ENCODE data around the gene CLDND1. TPM values are rescaled to one million over a fixed set of nuclear protein-coding genes. Genes with fewer than 3 reads are reported as not detected.
A peak's percentile ranks its signal among the peaks of the same experiment; 100 is the strongest.
"Not testable (repeated sequence)": the region's sequence is repeated elsewhere in the genome, so short reads cannot be mapped to it uniquely, and the experiment has no call there.

Gene CLDND1
- total RNA-seq = 100 to 1,000 TPM; 673 to 683 TPM

DNA sequence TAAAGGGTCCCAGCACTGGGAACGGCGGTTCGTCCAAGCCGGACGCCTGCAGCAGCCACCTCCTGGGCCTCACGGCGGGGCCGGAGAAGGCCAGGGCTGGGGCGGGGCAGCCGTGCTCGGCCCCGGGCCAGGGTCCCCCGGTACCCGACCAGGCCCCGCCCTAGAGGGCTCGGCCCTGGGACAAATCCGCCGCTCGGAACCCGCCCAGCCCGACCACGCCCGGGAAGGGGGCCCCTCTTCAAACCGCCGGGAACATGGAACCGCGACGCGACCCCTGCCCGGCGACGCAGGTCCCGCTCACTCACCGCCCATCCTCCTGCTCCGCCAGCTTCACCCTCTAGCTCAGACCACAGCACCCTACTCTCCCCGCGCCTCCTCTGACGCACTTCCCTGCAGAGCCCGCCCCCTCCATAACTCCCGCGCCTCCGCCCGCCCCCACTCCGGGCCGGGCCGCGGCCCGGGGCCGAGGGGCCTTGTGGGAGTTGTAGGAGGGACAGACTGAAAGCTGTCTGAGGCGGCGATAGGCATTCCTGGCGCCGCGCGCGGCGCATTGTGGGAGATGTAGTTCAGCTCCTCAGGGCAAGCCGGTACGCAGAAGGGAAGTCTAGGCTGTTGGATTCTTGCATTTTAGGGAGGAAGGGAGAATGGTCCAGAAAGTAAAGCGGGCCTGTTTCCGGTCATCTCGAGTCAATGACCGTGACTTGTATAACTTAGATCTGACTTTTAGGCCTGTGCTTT, at the start of gene CLDND1:
Gene CLDND1 (minus strand): TSS at position 359 of the 738 bp plus-strand sequence. CDS start 1,478 bp downstream, outside the sequence.
- POLR2A ChIA-PET = interaction anchor here (0.7 to 13.8 kb wide), 14 partner anchors 8 to 1879 kb away, joined by 3 to 372 read pairs (median 10); partner anchors contain the start of genes CPOX, GPR15 and LNP1
- peak; percentile 98 for DNase-seq
- H3K27me3 Mint-ChIP-seq = no peaks in the 10 kb centered on the region
- H3K4me1 Mint-ChIP-seq = peaks cover 73% of the 10 kb centered on the region
- peak within 1 kb of the TSS; percentile 92 for H3K27ac Mint-ChIP-seq
- H3K4me3 Mint-ChIP-seq = peak within 1 kb of the TSS; percentile 98
- H3K36me3 Mint-ChIP-seq (ENCODE audit: low read depth) = peaks cover 83% of the 10 kb centered on the region
- peaks cover 9% of the 10 kb centered on the region for H3K9me3 Mint-ChIP-seq
- CTCF ChIA-PET = interaction anchor here (0.6 to 5.4 kb wide), 9 partner anchors 10 to 485 kb away, joined by 3 to 38 read pairs (median 9); partner anchors contain the start of genes CPOX and GPR15

DNA sequence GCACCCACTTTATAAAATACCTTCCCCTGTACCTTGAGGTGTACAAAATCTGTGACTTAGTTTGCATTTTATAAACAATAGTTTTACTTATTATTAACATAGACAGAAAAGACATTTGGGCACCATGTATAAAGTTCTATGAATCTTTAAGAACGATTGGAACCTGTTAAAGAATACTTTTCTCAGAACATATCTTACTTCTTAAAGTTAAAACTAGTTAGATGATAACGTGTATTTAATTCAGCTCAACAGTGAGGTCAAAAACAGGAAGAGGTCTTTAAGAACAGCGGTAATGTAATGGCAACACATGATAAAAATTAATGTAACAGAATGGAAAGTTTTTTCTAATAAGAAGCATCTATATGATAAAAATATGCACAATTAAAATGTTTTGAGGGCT, 45.7 kb upstream of the CLDND1 start:
- no peak for DNase-seq
- peak overlapping the region; percentile 91 for H3K27ac Mint-ChIP-seq
- H3K4me3 Mint-ChIP-seq = no peak overlapping the region
- peaks cover 25% of the 10 kb centered on the region for H3K36me3 Mint-ChIP-seq (ENCODE audit: low read depth)
- ChIA-PET CTCF (interaction anchor here (0.6 to 2.3 kb wide), 2 partner anchors 12 to 21 kb away, joined by 3 to 8 read pairs; no protein-coding TSS in a partner anchor), POLR2A (interaction anchor here (1.1 to 24.3 kb wide), 5 partner anchors 15 to 47 kb away, joined by 7 to 931 read pairs (median 169); partner anchors contain the start of genes CLDND1, CPOX and GPR15)
- H3K4me1 Mint-ChIP-seq = peaks cover 79% of the 10 kb centered on the region
- no peaks in the 10 kb centered on the region for H3K27me3 Mint-ChIP-seq
- peaks cover 4% of the 10 kb centered on the region for H3K9me3 Mint-ChIP-seq

DNA sequence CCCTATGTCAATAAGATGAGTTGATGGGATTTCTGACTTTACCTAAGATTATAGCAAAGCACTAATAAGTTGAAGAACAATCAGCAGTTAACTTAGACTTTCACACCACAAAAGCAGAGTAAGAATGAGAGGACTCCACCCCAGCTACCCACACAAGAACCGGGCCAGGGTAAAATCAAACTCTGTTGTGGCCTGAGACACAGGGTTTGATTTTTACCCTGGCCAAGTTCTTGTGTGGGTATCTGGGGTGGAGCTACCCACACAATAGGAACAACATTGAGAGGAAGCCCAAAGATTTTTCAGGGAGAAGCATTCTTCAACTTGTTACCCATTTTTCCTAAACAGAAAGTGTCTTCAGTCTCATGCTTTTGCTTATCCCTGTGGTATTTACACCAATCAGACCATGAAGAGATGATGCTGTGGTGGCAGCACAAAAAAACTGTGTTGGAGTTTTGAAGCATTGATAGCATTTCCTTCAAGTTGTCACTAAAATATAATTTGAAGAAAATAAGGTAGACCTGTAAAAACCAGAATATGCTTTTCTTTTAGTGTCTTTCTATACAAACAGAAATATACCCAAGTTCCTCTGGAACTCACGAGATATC, 45.1 kb upstream of the CLDND1 start:
- Mint-ChIP-seq H3K4me3 (peak overlapping the region; percentile 42), H3K27ac (peak overlapping the region; percentile 91), H3K36me3 (ENCODE audit: low read depth) (peaks cover 24% of the 10 kb centered on the region), H3K9me3 (peaks cover 4% of the 10 kb centered on the region), H3K27me3 (no peaks in the 10 kb centered on the region), H3K4me1 (peaks cover 79% of the 10 kb centered on the region)
- CTCF ChIA-PET = interaction anchor here (0.6 to 2.3 kb wide), 2 partner anchors 11 to 529 kb away, joined by 3 to 8 read pairs; no protein-coding TSS in a partner anchor
- peak; percentile 59 for DNase-seq
- POLR2A ChIA-PET = interaction anchor here (1.1 to 24.3 kb wide), 7 partner anchors 14 to 53 kb away, joined by 5 to 931 read pairs (median 62); partner anchors contain the start of genes CLDND1, CPOX and GPR15

DNA sequence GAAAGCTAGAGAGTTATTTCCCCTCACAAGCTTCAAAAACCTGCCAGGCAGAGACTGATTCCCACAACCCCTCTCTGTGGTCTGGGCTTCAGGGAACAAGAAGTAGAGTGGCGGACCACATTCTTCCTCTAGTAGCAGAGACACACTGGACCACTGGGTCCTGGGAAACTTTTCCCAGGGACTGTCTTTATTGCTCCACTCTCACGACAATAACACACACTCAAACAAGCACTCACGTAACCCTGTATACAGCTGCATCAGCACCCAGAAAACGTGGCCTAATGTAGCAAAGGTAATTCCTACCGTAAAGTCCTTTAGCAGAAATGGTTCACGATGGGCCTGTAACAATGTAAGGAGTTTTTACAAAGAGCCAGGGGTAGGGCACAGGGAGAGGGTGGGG, 43.1 kb upstream of the CLDND1 start:
- CTCF ChIA-PET = interaction anchor here (0.7 to 3.5 kb wide), 6 partner anchors 10 to 527 kb away, joined by 3 to 17 read pairs (median 4); partner anchors contain the start of gene GPR15
- H3K27me3 Mint-ChIP-seq = no peaks in the 10 kb centered on the region
- no peak overlapping the region for H3K4me3 Mint-ChIP-seq
- POLR2A ChIA-PET = interaction anchor here (0.8 to 24.3 kb wide), 8 partner anchors 8 to 49 kb away, joined by 3 to 931 read pairs (median 52); partner anchors contain the start of genes CLDND1, CPOX and GPR15
- H3K4me1 Mint-ChIP-seq = peaks cover 84% of the 10 kb centered on the region
- peaks cover 26% of the 10 kb centered on the region for H3K36me3 Mint-ChIP-seq (ENCODE audit: low read depth)
- peaks cover 4% of the 10 kb centered on the region for H3K9me3 Mint-ChIP-seq
- H3K27ac Mint-ChIP-seq = peak overlapping the region; percentile 91
- DNase-seq = no peak

DNA sequence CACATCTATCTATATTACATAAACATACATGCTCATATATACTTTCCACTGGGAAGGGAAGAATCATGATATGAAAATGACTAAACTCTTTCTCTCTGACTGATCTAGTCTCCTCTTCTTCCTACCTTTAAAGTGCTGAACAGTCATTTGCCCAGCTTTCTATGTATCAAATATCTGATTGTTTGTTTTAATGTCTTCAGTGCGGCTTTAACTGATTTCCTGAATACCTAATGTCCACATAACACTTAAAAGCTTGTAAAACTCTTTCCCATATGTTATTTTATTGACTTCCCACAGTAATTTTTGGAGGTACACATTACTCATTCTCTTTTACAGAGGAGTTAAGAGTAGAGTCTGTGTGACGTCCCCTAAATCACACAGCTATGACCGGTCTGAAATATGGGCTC, 42.5 kb upstream of the CLDND1 start:
- peak overlapping the region; percentile 91 for H3K27ac Mint-ChIP-seq
- H3K9me3 Mint-ChIP-seq = peaks cover 4% of the 10 kb centered on the region
- H3K4me1 Mint-ChIP-seq = peaks cover 88% of the 10 kb centered on the region
- POLR2A ChIA-PET = interaction anchor here (0.8 to 24.3 kb wide), 8 partner anchors 9 to 49 kb away, joined by 3 to 931 read pairs (median 52); partner anchors contain the start of genes CLDND1, CPOX and GPR15
- no peaks in the 10 kb centered on the region for H3K27me3 Mint-ChIP-seq
- H3K4me3 Mint-ChIP-seq = peak overlapping the region; percentile 1
- CTCF ChIA-PET = interaction anchor here (0.7 to 3.5 kb wide), 9 partner anchors 10 to 526 kb away, joined by 3 to 17 read pairs (median 4); partner anchors contain the start of genes CPOX and GPR15
- DNase-seq = no peak
- H3K36me3 Mint-ChIP-seq (ENCODE audit: low read depth) = peaks cover 30% of the 10 kb centered on the region

DNA sequence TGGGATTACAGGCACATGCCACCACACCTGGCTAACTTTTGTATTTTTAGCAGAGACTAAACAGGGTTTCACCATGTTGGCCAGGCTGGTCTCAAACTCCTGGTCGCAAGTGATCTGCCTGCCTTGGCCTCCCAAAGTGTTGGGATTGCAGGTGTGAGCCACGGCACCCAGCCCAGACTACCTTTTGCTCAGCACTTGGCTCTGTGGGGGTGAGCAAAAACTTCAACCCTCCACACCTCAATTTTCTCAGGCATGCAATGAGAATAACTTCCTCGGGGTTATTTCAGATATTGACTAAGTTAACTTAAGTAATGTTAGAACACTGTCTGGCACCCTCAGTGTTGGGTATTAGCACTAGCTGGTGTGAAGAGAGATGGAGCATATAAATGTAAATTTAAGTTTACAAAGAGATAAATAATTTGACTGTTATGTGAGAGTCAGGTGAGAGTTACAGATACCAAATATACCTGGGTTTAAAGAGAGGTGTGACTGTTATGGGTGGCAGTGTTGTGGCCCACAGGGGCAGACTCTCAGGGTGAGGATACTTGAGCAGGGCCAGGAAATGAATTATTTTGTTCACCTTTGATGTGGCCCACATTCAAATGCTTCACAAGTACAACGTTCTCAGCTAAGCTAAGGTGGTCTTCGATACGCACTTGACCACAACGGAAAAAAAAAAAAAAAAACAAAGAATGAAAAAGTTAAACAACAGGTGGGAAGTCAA, 41.7 kb upstream of the CLDND1 start:
- peak overlapping the region; percentile 90 for H3K27ac Mint-ChIP-seq
- peak overlapping the region; percentile 50 for H3K4me3 Mint-ChIP-seq
- peaks cover 4% of the 10 kb centered on the region for H3K9me3 Mint-ChIP-seq
- H3K4me1 Mint-ChIP-seq = peaks cover 91% of the 10 kb centered on the region
- H3K27me3 Mint-ChIP-seq = no peaks in the 10 kb centered on the region
- ChIA-PET CTCF (interaction anchor here (0.7 to 3.5 kb wide), 7 partner anchors 9 to 39 kb away, joined by 3 to 17 read pairs (median 6); partner anchors contain the start of genes CPOX and GPR15), POLR2A (interaction anchor here (1.0 to 24.3 kb wide), 13 partner anchors 8 to 526 kb away, joined by 4 to 931 read pairs (median 21); partner anchors contain the start of genes CLDND1, CPOX and GPR15)
- DNase-seq = peak; percentile 40
- peaks cover 30% of the 10 kb centered on the region for H3K36me3 Mint-ChIP-seq (ENCODE audit: low read depth)

DNA sequence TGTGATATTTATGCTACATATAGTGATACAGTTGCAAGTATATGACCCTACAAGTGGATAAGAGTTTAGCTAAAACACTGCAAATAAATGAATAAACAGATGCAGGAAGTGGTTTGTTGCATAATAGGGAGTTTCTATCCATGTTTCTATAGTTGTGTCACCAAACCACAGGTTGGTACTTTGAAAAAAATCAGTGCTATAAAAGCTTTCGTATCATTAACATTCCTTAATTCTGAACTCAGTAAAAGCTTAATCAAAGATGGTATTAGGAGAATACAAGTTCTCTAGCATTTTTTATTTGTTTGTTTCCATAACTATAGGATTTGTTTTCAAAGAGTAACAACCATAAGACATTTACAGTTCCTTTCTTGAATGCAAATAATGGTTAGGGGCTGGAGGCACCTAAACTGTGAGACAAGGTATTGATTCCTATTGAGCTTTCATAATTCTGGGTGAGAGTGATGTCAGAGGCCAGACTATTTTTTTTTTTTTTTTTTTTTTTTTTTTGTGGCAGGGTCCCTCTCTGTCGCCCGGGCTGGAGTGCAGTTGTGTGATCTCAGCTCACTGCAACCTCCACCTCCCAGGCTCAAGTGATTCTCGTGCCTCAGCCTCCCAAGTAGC, 41.1 kb upstream of the CLDND1 start:
- H3K4me3 Mint-ChIP-seq = peak overlapping the region; percentile 50
- no peaks in the 10 kb centered on the region for H3K9me3 Mint-ChIP-seq
- no peaks in the 10 kb centered on the region for H3K27me3 Mint-ChIP-seq
- CTCF ChIA-PET = interaction anchor here (0.6 to 3.5 kb wide), 7 partner anchors 8 to 30 kb away, joined by 3 to 14 read pairs (median 5); partner anchors contain the start of gene GPR15
- POLR2A ChIA-PET = interaction anchor here (1.0 to 24.3 kb wide), 14 partner anchors 9 to 525 kb away, joined by 4 to 931 read pairs (median 15); partner anchors contain the start of genes CLDND1, CPOX and GPR15
- H3K27ac Mint-ChIP-seq = peak overlapping the region; percentile 90
- H3K36me3 Mint-ChIP-seq (ENCODE audit: low read depth) = peaks cover 29% of the 10 kb centered on the region
- no peak for DNase-seq
- H3K4me1 Mint-ChIP-seq = peaks cover 91% of the 10 kb centered on the region

DNA sequence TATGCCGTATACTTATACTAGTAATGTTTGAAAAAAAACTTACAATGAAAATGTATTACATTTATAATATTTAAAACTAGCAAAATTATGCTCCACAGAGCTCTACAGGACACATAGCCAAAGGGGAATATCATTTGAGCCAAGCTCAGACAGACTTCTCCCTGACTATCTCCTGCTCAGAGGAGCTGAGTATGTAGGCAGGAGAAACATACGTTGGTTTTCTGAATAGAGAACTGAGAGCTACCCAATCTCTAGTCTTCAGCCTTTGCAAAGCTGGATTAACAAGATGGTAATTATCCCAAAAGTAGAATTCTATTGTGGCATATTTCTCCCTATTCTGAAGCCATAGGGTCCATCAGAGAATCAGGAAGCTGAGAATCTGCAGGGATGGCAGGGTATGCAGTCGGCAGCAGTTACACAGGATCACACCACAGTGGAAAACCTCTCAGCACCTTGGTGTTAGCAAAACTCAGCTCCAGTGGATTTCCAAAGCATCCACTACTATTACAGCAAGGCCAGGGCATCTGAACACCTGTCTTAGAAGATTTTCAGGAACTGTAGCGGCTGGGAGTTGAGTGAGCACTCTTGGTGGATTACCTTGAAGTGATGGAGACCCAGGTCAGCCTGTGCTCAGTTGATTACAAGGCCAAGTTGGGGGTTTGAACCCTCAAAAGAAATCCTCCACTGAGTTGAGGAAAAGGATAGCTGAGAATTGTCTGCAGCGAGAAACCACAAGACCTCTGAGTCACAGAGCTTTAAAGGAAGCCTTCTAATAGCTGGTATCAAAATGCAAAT, 39.2 kb upstream of the CLDND1 start:
- DNase-seq = peak; percentile 42
- CTCF ChIA-PET = interaction anchor here (0.9 to 3.5 kb wide), 4 partner anchors 10 to 39 kb away, joined by 3 to 15 read pairs (median 5); partner anchors contain the start of gene CLDND1
- Mint-ChIP-seq H3K36me3 (ENCODE audit: low read depth) (peaks cover 27% of the 10 kb centered on the region), H3K27ac (peak overlapping the region; percentile 85), H3K4me1 (peaks cover 92% of the 10 kb centered on the region), H3K4me3 (no peak overlapping the region), H3K9me3 (no peaks in the 10 kb centered on the region), H3K27me3 (no peaks in the 10 kb centered on the region)
- POLR2A ChIA-PET = interaction anchor here (0.6 to 24.3 kb wide), 15 partner anchors 8 to 740 kb away, joined by 3 to 931 read pairs (median 9); partner anchors contain the start of genes CLDND1, CPOX, CRYBG3 and GPR15

DNA sequence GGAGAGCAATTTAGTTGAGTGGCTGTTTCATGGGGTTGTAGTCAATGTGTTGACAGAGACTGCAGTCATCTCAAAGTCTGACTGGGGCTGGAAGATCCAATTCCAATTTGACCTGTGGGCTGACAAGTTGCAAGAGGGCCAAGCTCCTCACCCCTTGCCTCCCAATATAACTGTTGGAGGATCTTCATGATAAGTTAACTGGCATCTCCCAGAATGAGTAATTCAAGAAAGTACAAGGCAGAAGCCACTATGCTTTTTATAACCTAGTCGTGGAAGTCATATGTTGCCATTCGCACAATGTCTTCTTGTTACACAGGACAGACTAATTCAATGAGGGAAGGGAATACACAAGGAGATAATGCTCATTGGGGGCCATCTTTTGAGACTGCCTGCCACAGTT, 38.2 kb upstream of the CLDND1 start:
- H3K27me3 Mint-ChIP-seq = no peaks in the 10 kb centered on the region
- H3K4me1 Mint-ChIP-seq = peaks cover 92% of the 10 kb centered on the region
- DNase-seq = no peak
- H3K27ac Mint-ChIP-seq = peak overlapping the region; percentile 32
- H3K9me3 Mint-ChIP-seq = no peaks in the 10 kb centered on the region
- H3K36me3 Mint-ChIP-seq (ENCODE audit: low read depth) = peaks cover 20% of the 10 kb centered on the region
- no peak overlapping the region for H3K4me3 Mint-ChIP-seq
- CTCF ChIA-PET = interaction anchor here (3.5 kb wide), 1 partner anchor 11 kb away, joined by 15 read pairs; no protein-coding TSS in a partner anchor
- POLR2A ChIA-PET = interaction anchor here (1.2 to 24.3 kb wide), 7 partner anchors 7 to 522 kb away, joined by 3 to 931 read pairs (median 41); partner anchors contain the start of genes CLDND1, CPOX and GPR15

DNA sequence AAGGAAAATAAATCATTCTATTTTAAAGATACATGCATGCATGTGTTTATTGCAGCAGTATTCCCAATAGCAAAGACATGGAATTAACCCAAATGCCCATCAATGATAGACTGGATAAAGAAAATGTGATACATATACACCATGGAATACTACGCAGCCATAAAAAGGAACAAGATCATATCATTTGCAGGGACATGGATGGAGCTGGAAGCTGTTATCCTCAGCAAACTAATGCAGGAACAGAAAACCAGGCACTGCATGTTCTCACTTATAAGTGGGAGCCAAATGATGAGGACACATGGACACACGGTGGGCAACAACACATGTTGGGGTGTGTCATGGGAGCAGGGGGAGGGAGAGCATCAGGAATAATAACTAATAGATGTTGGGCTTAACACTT, 37.1 kb upstream of the CLDND1 start:
- CTCF ChIA-PET = interaction anchor here (3.5 kb wide), 1 partner anchor 12 kb away, joined by 15 read pairs; no protein-coding TSS in a partner anchor
- not testable (repeated sequence) for H3K27ac Mint-ChIP-seq, H3K4me3 Mint-ChIP-seq, H3K27me3 Mint-ChIP-seq, H3K9me3 Mint-ChIP-seq, DNase-seq
- peaks cover 90% of the 10 kb centered on the region for H3K4me1 Mint-ChIP-seq
- POLR2A ChIA-PET = interaction anchor here (9.0 to 24.3 kb wide), 3 partner anchors 22 to 39 kb away, joined by 169 to 931 read pairs (median 372); partner anchors contain the start of genes CLDND1 and GPR15
- peaks cover 24% of the 10 kb centered on the region for H3K36me3 Mint-ChIP-seq (ENCODE audit: low read depth)
